Heart left ventricle (tissue), 16 donors: ENCODE data around the gene ADARB1. TPM values are rescaled to one million over a fixed set of nuclear protein-coding genes. Genes with fewer than 3 reads are reported as not detected.
A peak's percentile ranks its signal among the peaks of the same experiment; 100 is the strongest.

Experiments
- ATAC-seq, 4 donors: fragments of 200-7000 bp; cut with Tn5 transposase; one replicate each; pipeline ENCODE4 v1.9.1; 2020 to 2022; ENCODE audit warnings: moderate library complexity in 4 of 4, mild to moderate bottlenecking in 3 of 4, moderate number of reproducible peaks in 1 of 4
- DNase-seq, 5 donors: peaks; one replicate each; pipeline ENCODE4 v3.0.0-alpha.2; 2020
- H3K27ac ChIP-seq, 12 donors: fragments of 200-600 bp; sonication (generic) in 4 of 12; one replicate each; pipeline versions ENCODE4 v1.5.0 to v1.8.0; 2016 to 2022; ENCODE audit warnings: mild to moderate bottlenecking in 2 of 12
- H3K27me3 ChIP-seq, 9 donors: fragments of 200-600 bp; sonication (generic) in 2 of 9; one replicate each; pipeline versions ENCODE4 v1.5.1 to v1.8.0; 2016 to 2022; ENCODE audit warnings: mild to moderate bottlenecking in 3 of 9
- H3K36me3 ChIP-seq, 9 donors: fragments of 200-600 bp; sonication (generic) in 2 of 9; one replicate each; pipeline versions ENCODE4 v1.5.0 to v1.8.0; 2018 to 2022; ENCODE audit warnings: mild to moderate bottlenecking in 2 of 9
- H3K4me1 ChIP-seq, 12 donors: fragments of 200-600 bp; sonication (generic) in 4 of 12; one replicate each; pipeline versions ENCODE4 v1.5.0 to v1.8.0; 2016 to 2022; ENCODE audit warnings: mild to moderate bottlenecking in 3 of 12
- H3K4me3 ChIP-seq, 12 donors: fragments of 200-600 bp; sonication (generic) in 4 of 12; one replicate each; pipeline versions ENCODE4 v1.5.0 to v1.8.0; 2017 to 2022; ENCODE audit warnings: mild to moderate bottlenecking in 9 of 12, moderate library complexity in 4 of 12
- H3K9me3 ChIP-seq, 12 donors: fragments of 200-600 bp; sonication (generic) in 4 of 12; one replicate each; pipeline versions ENCODE4 v1.5.0 to v1.8.0; 2016 to 2022; ENCODE audit warnings: mild to moderate bottlenecking in 1 of 12
- CTCF ChIP-seq, 12 donors: fragments of 200-600 bp; sonication (generic) in 4 of 12; IDR thresholded peaks; one replicate each; pipeline versions ENCODE4 v1.5.0 to v1.8.0; 2018 to 2022; ENCODE audit warnings: antibody characterized with exemption in 12 of 12, mild to moderate bottlenecking in 5 of 12
- POLR2A ChIP-seq, 2 donors: fragments of 450-650 bp; IDR thresholded peaks; one replicate each; pipeline ENCODE4 v1.6.1; 2017; ENCODE audit warnings: antibody characterized with exemption in 2 of 2, mild to moderate bottlenecking in 2 of 2, moderate library complexity in 2 of 2
- WGBS, 4 donors: extraction: QIAGEN DNeasy Blood & Tissue Kit in 2 of 4; methylation state at CpG; one replicate each; pipeline versions ENCODE4 v1.1.5 to v1.1.7; 2013 to 2018; 5-methylcytosine and 5-hydroxymethylcytosine counted together
- intact Hi-C, 10 donors: fragments of 100-400 bp; cut with DNase I; formaldehyde crosslinking; loops; one replicate each; pipeline versions ENCODE4 v1.11.1 to v1.14.2; 2022
- polyA plus RNA-seq, 2 donors: library from polyadenylated mRNA; stranded (reverse); fragments of 200-250 nt; gene quantifications; one replicate each; pipeline ENCODE4 v1.2.3, GENCODE V29; 2013
- total RNA-seq, 9 donors: library from RNA; depleted of rRNA in 2 of 9; stranded (reverse); fragments of >200 nt in 2 of 9; fragmentation: NEBNext Ultra II Directional in 3 of 9; extraction: Animal tissue kit (Norgen Biotek cat#: 25700) in 3 of 9; gene quantifications; one replicate each; pipeline versions ENCODE4 v1.1.0 to v1.2.4, GENCODE V29; 2016 to 2023
- donor health status: ischemic (EF 13 %, LVEDD 7.1; RV severe dilation, severe dysfunction).
- donor health status: healthy with polysubstance abuse.
- donor health status: DM: no; HTN: yes; CAD: no.
- donor health status: DM: no; HTN: no; CAD: no.
- donor health status: ischemic (EF 25% LVEDD 6.9; RV normal size, moderate dysfunction).
- donor health status: ischemic (EF 25% LVEDD 5.7; RV mildly dilated, moderate dysfunction).
- donor health status: healthy.
- donor health status: DM: yes; HTN: yes; CAD: no.
- donor health status: ischemic (EF 35%, LVEDD 5.7; RV mildly dilated, moderate dysfunction).
- donor health status: nonischemic (EF 11% LVEDD 7.7; RV severe dilation, severe dysfunction).
- donor health status: DM: yes; HTN: yes; CAD: no.
- donor health status: PGD.
- donor health status: ischemic (EF 29% LVEDD 5.4; RV normal size, mild dysfunction).
- donor health status: nonischemic (EF 23%, LVEDD 6.1; RV moderate dilation, normal function).

The ADARB1 gene
- total and polyA plus RNA-seq, 11 donors, result 6.9 to 16.3 (median 12.0) TPM

- intact Hi-C loops, result no loop called here
- ATAC-seq (no peak), DNase-seq (no peak)
- peaks cover 0 to 28% (median 2%) of the 10 kb centered on the region in 12 donors for H3K4me1 ChIP-seq
- H3K4me3 ChIP-seq, result no peak overlapping the region
- H3K9me3 ChIP-seq, result peaks cover 0 to 17% (median 11%) of the 10 kb centered on the region in 12 donors
- no peaks in the 10 kb centered on the region for H3K36me3 ChIP-seq
- TF ChIP-seq POLR2A (IDR thresholded peaks at IDR 0.05) (no peak), CTCF (IDR thresholded peaks at IDR 0.05) (no peak)
- peak overlapping the region in 2 of 12 donors; percentile 6 to 81 for H3K27ac ChIP-seq
- WGBS, 4 donors, result 88 to 97% (median 94%) methylated on average over 6 to 9 of the region's 9 CpGs
- no peaks in the 10 kb centered on the region for H3K27me3 ChIP-seq
Observed at GRCh38 chr21:45040157-45040711, 34.1 kb upstream of the ADARB1 start.

- intact Hi-C loops, result no loop called here
- DNase-seq, result peak in 1 of 5 donors; percentile 59
- TF ChIP-seq POLR2A (IDR thresholded peaks at IDR 0.05) (no peak), CTCF (IDR thresholded peaks at IDR 0.05) (no peak)
- Histone ChIP-seq H3K4me3 (no peak overlapping the region), H3K4me1 (peaks cover 0 to 28% (median 2%) of the 10 kb centered on the region in 12 donors), H3K36me3 (no peaks in the 10 kb centered on the region), H3K9me3 (peaks cover 0 to 21% (median 11%) of the 10 kb centered on the region in 12 donors), H3K27ac (peak overlapping the region in 3 of 12 donors; percentile 6 to 81 (median 29)), H3K27me3 (no peaks in the 10 kb centered on the region)
- ATAC-seq, result no peak
- WGBS, 4 donors, result 91 to 94% (median 93%) methylated on average over 11 to 15 of the region's 15 CpGs
Observed at GRCh38 chr21:45040739-45041138, 33.6 kb upstream of the ADARB1 start.

- H3K27me3 ChIP-seq, result no peaks in the 10 kb centered on the region
- H3K4me1 ChIP-seq, result peaks cover 0 to 28% (median 2%) of the 10 kb centered on the region in 12 donors
- WGBS, 4 donors, result 47 to 63% (median 55%) methylated on average over 16 of the region's 16 CpGs
- peak overlapping the region in 1 of 12 donors; percentile 15 for H3K4me3 ChIP-seq
- intact Hi-C loops, result no loop called here
- ATAC-seq (peak in 3 of 4 donors; percentile 73 to 89 (median 83)), DNase-seq (peak in 3 of 5 donors; percentile 66 to 78 (median 76))
- peaks cover 0 to 20% (median 7%) of the 10 kb centered on the region in 12 donors for H3K9me3 ChIP-seq
- H3K36me3 ChIP-seq, result no peaks in the 10 kb centered on the region
- peak overlapping the region in 2 of 12 donors; percentile 19 to 81 for H3K27ac ChIP-seq
- no peak for TF ChIP-seq CTCF (IDR thresholded peaks at IDR 0.05)
- TF ChIP-seq POLR2A (IDR thresholded peaks at IDR 0.05), result no peak
Observed at GRCh38 chr21:45041351-45041805, 33.0 kb upstream of the ADARB1 start.

GRCh38 chr21:45041984-45042663, 32.3 kb upstream of the ADARB1 start:
- Histone ChIP-seq H3K27ac (no peak overlapping the region), H3K27me3 (no peaks in the 10 kb centered on the region), H3K36me3 (no peaks in the 10 kb centered on the region), H3K4me3 (no peak overlapping the region), H3K9me3 (peaks cover 0 to 17% (median 2%) of the 10 kb centered on the region in 12 donors), H3K4me1 (peaks cover 0 to 28% (median 2%) of the 10 kb centered on the region in 12 donors)
- DNase-seq (no peak), ATAC-seq (no peak)
- 84 to 95% (median 89%) methylated on average over 7 of the region's 7 CpGs for WGBS, 4 donors
- no peak for TF ChIP-seq POLR2A (IDR thresholded peaks at IDR 0.05)
- TF ChIP-seq CTCF (IDR thresholded peaks at IDR 0.05), result no peak
- intact Hi-C loops, result no loop called here
